Neuron (in vitro differentiated cells): Measurements from ENCODE around the gene UFSP2.

ENCODE experiments used
- H2AFZ ChIP-seq: one replicate; pipeline ENCODE4 v1.6.1; 2013; ENCODE audit warnings: low read depth, mild to moderate bottlenecking, inconsistent platforms, low read length, moderate library complexity
- H3K27me3 ChIP-seq: one replicate; pipeline ENCODE4 v1.6.1; 2013; ENCODE audit warnings: low read length; ENCODE audit not compliant: insufficient read depth
- H3K36me3 ChIP-seq: one replicate; pipeline ENCODE4 v1.6.1; 2013; ENCODE audit warnings: low read length; ENCODE audit not compliant: insufficient read depth
- H3K4me1 ChIP-seq: one replicate; pipeline ENCODE4 v1.6.1; 2013; ENCODE audit warnings: low read length; ENCODE audit not compliant: insufficient read depth
- H3K4me3 ChIP-seq: 2 replicates; pipeline ENCODE4 v1.5.1; 2013; ENCODE audit warnings: mild to moderate bottlenecking, low read length, moderate library complexity
- H3K9me3 ChIP-seq: one replicate; pipeline ENCODE4 v1.6.1; 2013; ENCODE audit warnings: low read length

UFSP2 gene, protein sequence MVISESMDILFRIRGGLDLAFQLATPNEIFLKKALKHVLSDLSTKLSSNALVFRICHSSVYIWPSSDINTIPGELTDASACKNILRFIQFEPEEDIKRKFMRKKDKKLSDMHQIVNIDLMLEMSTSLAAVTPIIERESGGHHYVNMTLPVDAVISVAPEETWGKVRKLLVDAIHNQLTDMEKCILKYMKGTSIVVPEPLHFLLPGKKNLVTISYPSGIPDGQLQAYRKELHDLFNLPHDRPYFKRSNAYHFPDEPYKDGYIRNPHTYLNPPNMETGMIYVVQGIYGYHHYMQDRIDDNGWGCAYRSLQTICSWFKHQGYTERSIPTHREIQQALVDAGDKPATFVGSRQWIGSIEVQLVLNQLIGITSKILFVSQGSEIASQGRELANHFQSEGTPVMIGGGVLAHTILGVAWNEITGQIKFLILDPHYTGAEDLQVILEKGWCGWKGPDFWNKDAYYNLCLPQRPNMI

DNA sequence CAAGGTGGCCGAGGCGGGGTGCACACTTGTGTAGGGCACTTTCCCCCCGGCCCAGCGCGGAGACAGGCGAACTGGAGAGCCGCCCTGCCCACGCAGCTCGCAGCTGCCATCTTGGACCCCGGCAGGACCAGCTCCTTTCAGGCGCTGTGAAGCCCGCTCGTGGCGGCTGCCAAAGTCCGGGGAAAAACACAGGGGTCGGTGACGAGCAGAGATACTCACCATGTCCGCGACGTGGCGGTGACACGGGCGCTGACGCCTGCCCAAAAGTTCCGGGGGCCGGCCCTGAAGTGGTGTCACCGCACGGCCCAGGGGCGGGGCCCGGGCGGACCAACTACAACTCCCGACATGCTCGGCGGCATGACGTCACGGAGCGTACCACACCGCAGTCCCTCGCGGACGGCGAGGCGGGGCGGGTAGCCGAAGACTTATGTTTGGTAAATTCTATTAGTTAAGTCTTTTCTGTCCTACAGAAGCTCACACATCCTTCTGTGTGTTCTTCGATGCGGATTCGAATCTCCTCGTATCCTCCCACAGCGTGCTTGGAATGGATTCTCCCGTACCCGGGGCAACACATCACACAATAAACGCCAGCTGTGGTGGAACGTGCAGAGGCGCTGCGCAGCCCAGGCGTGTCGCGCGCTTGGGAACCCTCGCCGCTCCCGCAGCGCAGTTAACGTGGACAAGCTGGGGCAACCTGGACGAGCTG, at the start of gene UFSP2:
TSS of gene UFSP2 (minus strand) at position 318 of the 706 bp plus-strand sequence. CDS start at position 222, 96 bp downstream.
- Histone ChIP-seq H2AFZ (peak within 1 kb of the TSS; percentile 89), H3K36me3 (peaks cover 15% of the 10 kb centered on the region)

DNA sequence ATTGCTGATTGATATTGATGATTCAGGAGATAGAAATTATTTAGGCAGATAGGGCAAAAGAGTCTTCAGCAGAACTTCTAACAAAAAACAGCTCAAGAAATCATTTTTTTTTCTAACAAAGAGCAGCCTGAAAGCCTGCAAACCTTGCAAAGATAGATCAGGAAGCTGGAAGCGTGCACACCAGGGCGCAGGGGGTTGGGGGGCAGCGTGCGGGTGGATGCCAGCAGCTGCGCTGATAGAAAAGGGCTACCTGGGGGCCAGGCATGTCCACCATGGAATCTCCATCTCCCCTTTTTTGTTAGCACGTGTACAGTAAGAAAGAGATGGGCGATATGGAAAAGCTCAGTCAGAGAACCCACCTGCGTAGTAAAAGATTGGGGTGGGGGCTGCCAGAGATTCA, 47.5 kb upstream of the UFSP2 start:
- Histone ChIP-seq H3K36me3 (no peaks in the 10 kb centered on the region), H2AFZ (no peak overlapping the region), H3K9me3 (peaks cover 2% of the 10 kb centered on the region), H3K4me3 (no peak overlapping the region), H3K27me3 (peaks cover 5% of the 10 kb centered on the region), H3K4me1 (peaks cover 7% of the 10 kb centered on the region)

More for the DNA sequence above, at the start of gene UFSP2:
- Histone ChIP-seq H3K4me3 (peak within 1 kb of the TSS; percentile 79), H3K4me1 (peaks cover 5% of the 10 kb centered on the region), H3K27me3 (no peaks in the 10 kb centered on the region), H3K9me3 (no peaks in the 10 kb centered on the region)

DNA sequence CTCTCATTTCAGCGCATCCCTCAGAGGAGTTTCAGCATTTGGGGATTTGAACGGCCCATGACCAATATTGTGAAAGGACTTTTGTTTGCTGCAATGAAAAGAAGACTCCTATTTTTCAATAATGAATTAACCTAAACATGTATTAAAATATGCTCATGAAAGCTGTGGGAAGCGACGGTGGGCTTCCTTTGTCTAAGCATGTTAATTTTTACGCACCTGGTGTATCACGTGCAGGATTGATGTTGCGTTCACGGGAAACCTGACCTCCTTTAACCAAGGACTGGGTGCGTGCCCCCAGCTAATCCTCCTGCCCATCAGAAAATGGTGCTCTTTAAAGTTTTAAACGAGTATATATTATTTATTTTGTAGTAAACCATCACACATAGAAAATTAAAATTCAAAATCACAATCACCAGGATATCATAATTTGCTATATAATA, 46.4 kb upstream of the UFSP2 start:
- H3K36me3 ChIP-seq: no peaks in the 10 kb centered on the region
- H2AFZ ChIP-seq: peak overlapping the region; percentile 100
- H3K9me3 ChIP-seq: peaks cover 2% of the 10 kb centered on the region
- peaks cover 5% of the 10 kb centered on the region for H3K27me3 ChIP-seq
- H3K4me1 ChIP-seq: peaks cover 7% of the 10 kb centered on the region
- peak overlapping the region; percentile 67 for H3K4me3 ChIP-seq

DNA sequence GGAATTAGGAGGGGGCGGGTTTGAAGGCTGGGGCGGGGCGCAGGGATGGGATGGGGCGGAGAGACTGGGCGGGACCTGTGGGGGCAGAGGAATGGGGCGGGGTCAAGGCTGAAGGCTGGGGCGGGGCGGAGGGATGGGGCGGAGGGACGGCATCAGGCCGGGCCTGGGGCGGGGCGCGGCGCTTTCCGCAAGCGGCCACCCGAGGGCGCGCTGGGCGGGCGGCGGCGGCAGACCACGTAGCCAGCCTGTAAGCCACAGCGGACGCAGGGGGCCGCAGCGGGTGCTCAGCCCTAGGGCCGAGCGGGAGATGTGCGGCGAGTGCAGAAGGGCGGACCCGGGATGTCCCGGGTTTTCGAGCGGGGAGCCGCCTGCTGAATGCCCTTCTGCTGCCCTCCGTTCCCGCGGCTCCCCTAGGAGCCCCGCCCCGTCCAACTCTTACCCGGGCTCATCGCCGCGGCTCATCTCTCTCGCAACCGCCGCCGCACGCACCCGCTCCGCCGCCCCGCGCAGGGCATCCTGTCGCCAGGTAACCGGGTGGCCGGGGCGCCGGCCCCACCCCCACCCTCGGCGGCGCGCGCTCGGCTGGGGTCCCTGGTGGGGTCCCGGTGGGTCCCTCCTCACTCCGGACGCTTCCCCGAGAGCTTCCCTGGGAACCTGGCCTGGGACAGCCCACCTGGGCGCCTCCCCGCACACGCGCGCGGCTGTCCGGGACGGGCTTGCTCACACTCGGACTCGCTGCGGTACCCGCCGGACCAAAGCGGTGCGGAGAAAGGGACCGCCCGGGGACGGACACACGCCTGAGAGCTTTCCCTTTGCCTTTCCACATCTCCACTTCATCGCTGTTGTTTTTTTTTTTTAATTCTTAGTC, 45.7 kb upstream of the UFSP2 start, which contains the start of gene CCDC110:
TSS of gene CCDC110 (minus strand) at position 499 of the 868 bp plus-strand sequence. CDS start at position 449, 50 bp downstream.
- H3K9me3 ChIP-seq: peaks cover 2% of the 10 kb centered on the region
- H3K4me3 ChIP-seq: peak within 1 kb of the TSS; percentile 67
- H3K4me1 ChIP-seq: peaks cover 7% of the 10 kb centered on the region
- peak within 1 kb of the TSS; percentile 100 for H2AFZ ChIP-seq
- H3K27me3 ChIP-seq: no peaks in the 10 kb centered on the region
- H3K36me3 ChIP-seq: no peaks in the 10 kb centered on the region

- peaks cover 2% of the 10 kb centered on the region for H3K9me3 ChIP-seq
- peaks cover 7% of the 10 kb centered on the region for H3K4me1 ChIP-seq
- peak overlapping the region; percentile 51 for H2AFZ ChIP-seq
- no peaks in the 10 kb centered on the region for H3K36me3 ChIP-seq
- peak overlapping the region; percentile 51 for H3K4me3 ChIP-seq
- no peaks in the 10 kb centered on the region for H3K27me3 ChIP-seq
Observed at GRCh38 chr4:185470501-185471195, 44.9 kb upstream of the UFSP2 start.

DNA sequence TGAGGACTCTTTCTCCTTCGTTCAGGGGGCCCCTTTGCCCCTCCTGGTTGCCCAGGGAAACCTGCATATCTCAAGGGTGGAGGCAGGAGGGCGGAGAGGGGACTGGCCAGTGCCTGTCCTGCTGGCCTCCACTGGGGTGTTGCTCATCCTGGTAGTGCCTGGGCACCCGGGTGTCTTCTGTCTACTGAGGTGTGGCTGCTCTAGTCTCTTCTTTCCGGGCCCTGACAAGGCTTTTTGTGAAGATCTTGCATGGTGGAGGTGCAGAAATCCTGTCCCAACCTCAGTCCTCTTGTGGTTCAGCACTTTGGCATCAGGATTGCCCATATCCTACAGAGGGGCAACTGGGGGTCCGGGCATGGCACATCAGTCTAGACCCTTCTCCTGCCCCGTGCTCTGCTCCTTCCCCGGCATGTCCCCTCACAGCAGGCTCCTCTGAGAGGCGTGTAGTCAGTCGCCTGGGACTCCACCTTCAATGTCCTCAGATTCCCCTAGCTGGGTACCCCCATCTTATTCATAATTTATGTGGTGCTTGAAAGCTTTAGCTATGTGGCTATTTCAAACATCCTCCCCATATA, 43.9 kb upstream of the UFSP2 start:
- Histone ChIP-seq H2AFZ (no peak overlapping the region), H3K4me1 (peaks cover 7% of the 10 kb centered on the region), H3K9me3 (peaks cover 2% of the 10 kb centered on the region), H3K27me3 (no peaks in the 10 kb centered on the region), H3K36me3 (no peaks in the 10 kb centered on the region), H3K4me3 (no peak overlapping the region)

DNA sequence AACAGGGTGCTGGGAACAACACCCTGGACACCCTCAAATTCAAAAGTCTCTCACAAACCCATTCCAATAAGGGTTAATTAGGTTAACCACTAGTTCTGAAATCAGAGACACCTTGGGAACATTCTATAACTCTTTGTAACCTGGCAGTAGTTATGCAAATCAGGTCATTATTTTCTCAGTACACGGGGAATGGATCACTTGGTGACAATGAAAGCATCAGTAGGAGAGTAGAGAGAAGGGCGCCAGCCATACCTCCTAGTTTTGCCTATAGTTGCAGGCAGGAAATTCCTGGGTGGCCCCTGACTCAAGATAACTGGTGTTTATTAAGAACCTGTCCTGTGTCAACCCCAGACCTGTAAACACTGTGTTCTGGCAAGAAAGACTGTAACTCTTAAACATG, 43.2 kb upstream of the UFSP2 start:
- Histone ChIP-seq H3K4me3 (no peak overlapping the region), H3K4me1 (peaks cover 10% of the 10 kb centered on the region), H3K9me3 (peaks cover 2% of the 10 kb centered on the region), H3K36me3 (no peaks in the 10 kb centered on the region), H2AFZ (no peak overlapping the region), H3K27me3 (no peaks in the 10 kb centered on the region)

- H3K27me3 ChIP-seq: no peaks in the 10 kb centered on the region
- H3K4me1 ChIP-seq: peaks cover 10% of the 10 kb centered on the region
- H3K36me3 ChIP-seq: no peaks in the 10 kb centered on the region
- no peak overlapping the region for H2AFZ ChIP-seq
- H3K9me3 ChIP-seq: peaks cover 2% of the 10 kb centered on the region
- H3K4me3 ChIP-seq: no peak overlapping the region
Observed at GRCh38 chr4:185467991-185468390, 42.2 kb upstream of the UFSP2 start.

GRCh38 chr4:185467101-185467500, 41.3 kb upstream of the UFSP2 start:
- Histone ChIP-seq H3K4me3 (no peak overlapping the region), H3K36me3 (no peaks in the 10 kb centered on the region), H3K9me3 (peaks cover 2% of the 10 kb centered on the region), H3K4me1 (peaks cover 9% of the 10 kb centered on the region), H3K27me3 (no peaks in the 10 kb centered on the region), H2AFZ (no peak overlapping the region)

DNA sequence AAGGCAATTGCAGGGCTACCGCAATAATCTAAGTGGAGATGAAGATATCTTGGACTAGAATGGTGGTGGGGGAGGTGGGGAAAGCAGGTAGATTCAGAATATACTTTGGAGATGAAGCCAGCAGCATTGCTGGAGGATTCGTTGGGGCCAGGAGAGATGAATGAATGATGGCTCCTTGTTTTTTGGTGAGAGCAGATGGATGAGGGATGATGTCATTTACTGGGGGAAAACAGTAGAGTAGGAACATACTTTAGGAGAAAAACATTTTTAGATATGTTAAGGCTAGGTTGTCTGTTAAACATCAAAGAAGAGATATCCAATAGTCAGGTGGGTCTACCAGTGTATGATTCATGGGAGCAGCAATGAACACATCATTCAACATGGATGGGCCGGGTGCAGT, 39.9 kb upstream of the UFSP2 start:
- H3K9me3 ChIP-seq: peaks cover 2% of the 10 kb centered on the region
- H3K4me1 ChIP-seq: peaks cover 7% of the 10 kb centered on the region
- H3K4me3 ChIP-seq: no peak overlapping the region
- no peak overlapping the region for H2AFZ ChIP-seq
- H3K27me3 ChIP-seq: no peaks in the 10 kb centered on the region
- no peaks in the 10 kb centered on the region for H3K36me3 ChIP-seq

GRCh38 chr4:185464887-185465286, 39.1 kb upstream of the UFSP2 start:
- no peaks in the 10 kb centered on the region for H3K27me3 ChIP-seq
- H2AFZ ChIP-seq: no peak overlapping the region
- no peaks in the 10 kb centered on the region for H3K36me3 ChIP-seq
- H3K9me3 ChIP-seq: peaks cover 2% of the 10 kb centered on the region
- peaks cover 7% of the 10 kb centered on the region for H3K4me1 ChIP-seq
- no peak overlapping the region for H3K4me3 ChIP-seq

GRCh38 chr4:185464183-185464582, 38.4 kb upstream of the UFSP2 start:
- peaks cover 2% of the 10 kb centered on the region for H3K9me3 ChIP-seq
- H2AFZ ChIP-seq: no peak overlapping the region
- H3K36me3 ChIP-seq: no peaks in the 10 kb centered on the region
- H3K4me1 ChIP-seq: peaks cover 3% of the 10 kb centered on the region
- no peak overlapping the region for H3K4me3 ChIP-seq
- no peaks in the 10 kb centered on the region for H3K27me3 ChIP-seq
